GM12878 (cell line): ENCODE results near the gene RIPPLY1. TPM values are rescaled to one million over a fixed set of nuclear protein-coding genes. Genes with fewer than 3 reads are reported as not detected.

Experiments used
- ATAC-seq: fragments of 200-7000 bp; cut with Tn5 transposase; 3 replicates; pipeline ENCODE4 v1.9.1; 2020; ENCODE audit warnings: mild to moderate bottlenecking, moderate library complexity
- BruUV-seq: library from RNA; stranded (reverse); fragments of 400-500 nt; replicated peaks from 2 replicates; lab custom pipeline; 2021; lab: Mats Ljungman, UMichigan
- CTCF ChIA-PET: fragments of 300-600 bp; sonication (Branson Sonifier 250); formaldehyde crosslinking; extraction: SDS; loops from one replicate; lab custom pipeline; 2021; ENCODE audit warnings: inconsistent platforms; lab: Yijun Ruan, JAX
- POLR2A ChIA-PET: fragments of 350-600 bp; formaldehyde crosslinking; extraction: SDS; loops from one replicate; lab custom pipeline; 2021; ENCODE audit warnings: inconsistent platforms; lab: Charles Lee
- RAD21 ChIA-PET: fragments of 300-600 bp; sonication (Branson Sonifier 250); formaldehyde crosslinking; loops from one replicate; lab custom pipeline; 2023; ENCODE audit warnings: antibody characterized with exemption; ENCODE audit not compliant: unreplicated experiment; lab: Charles Lee
- SMC1A ChIA-PET: fragments of 300-600 bp; sonication (Branson Sonifier 250); formaldehyde crosslinking; loops from one replicate; lab custom pipeline; 2023; ENCODE audit not compliant: unreplicated experiment, uncharacterized antibody; lab: Charles Lee
- DNase-seq: peaks from one replicate; pipeline ENCODE4 v3.0.0-alpha.2; 2011; ENCODE audit warnings: low read depth, low spot score
- FAIRE-seq: peaks from 3 replicates; lab custom pipeline; 2011; peaks lifted over from hg19 to GRCh38; lab: Jason Lieb, UNC
- H2AFZ ChIP-seq: 2 replicates; pipeline ENCODE4 v1.6.0; 2011; ENCODE audit warnings: low read depth, low read length, control low read depth; ENCODE audit not compliant: control insufficient read depth
- H3K27ac ChIP-seq: 2 replicates; pipeline ENCODE4 v1.5.1; 2011; ENCODE audit warnings: control low read depth; ENCODE audit not compliant: control insufficient read depth, insufficient read depth
- H3K27me3 ChIP-seq, 2 experiments: replicated peaks in 1 of 2; 2 replicates each; pipeline versions ENCODE4 v1.6.0 to v1.6.1; 2011; ENCODE audit warnings: low read length in 1 of 2; ENCODE audit not compliant: control insufficient read depth in 2 of 2, insufficient read depth in 2 of 2
- H3K36me3 ChIP-seq, 2 experiments: 2 replicates each; pipeline ENCODE4 v1.5.1; 2011; ENCODE audit warnings: low read length in 1 of 2; ENCODE audit not compliant: control insufficient read depth in 2 of 2, insufficient read depth in 2 of 2
- H3K4me1 ChIP-seq: 2 replicates; pipeline ENCODE4 v1.6.1; 2011; ENCODE audit warnings: mild to moderate bottlenecking, low read length, moderate library complexity, mixed read lengths; ENCODE audit not compliant: control insufficient read depth, insufficient read depth
- H3K4me2 ChIP-seq: 2 replicates; pipeline ENCODE4 v1.6.0; 2011; ENCODE audit warnings: control low read depth; ENCODE audit not compliant: control insufficient read depth, insufficient read depth
- H3K4me3 ChIP-seq: fragments of 200-600 bp; sonication (generic); 2 replicates; pipeline ENCODE4 v1.5.1; 2016
- H3K79me2 ChIP-seq: 2 replicates; pipeline ENCODE4 v1.6.0; 2011; ENCODE audit warnings: low read length; ENCODE audit not compliant: control insufficient read depth, insufficient read depth
- H3K9ac ChIP-seq: 2 replicates; pipeline ENCODE4 v1.8.0; 2011; ENCODE audit warnings: low read length, control low read depth, mixed read lengths; ENCODE audit not compliant: control insufficient read depth, insufficient read depth
- H3K9me3 ChIP-seq: replicated peaks from 3 replicates; pipeline ENCODE4 v1.5.1; 2011; ENCODE audit warnings: mild to moderate bottlenecking, low read length; ENCODE audit not compliant: control insufficient read depth, insufficient read depth
- H4K20me1 ChIP-seq: 2 replicates; pipeline ENCODE4 v1.6.0; 2011; ENCODE audit not compliant: control insufficient read depth, insufficient read depth
- BCLAF1 ChIP-seq: fragments of 450-650 bp; IDR thresholded peaks from 2 replicates; pipeline ENCODE4 v1.6.1; 2017; ENCODE audit warnings: antibody characterized with exemption, mild to moderate bottlenecking, moderate library complexity
- CHD1 ChIP-seq: IDR thresholded peaks from 2 replicates; pipeline ENCODE4 v1.6.1; 2012; ENCODE audit warnings: low read depth, low read length, improper control_type of control experiment
- CREB1 ChIP-seq: IDR thresholded peaks from 2 replicates; pipeline ENCODE4 v1.6.1; 2012; ENCODE audit warnings: low read depth, mild to moderate bottlenecking, inconsistent platforms
- CTCF ChIP-seq, 3 experiments: IDR thresholded peaks in 2 of 3; conservative IDR thresholded peaks in 1 of 3; 2 replicates each; pipeline ENCODE4 v1.5.1; 2011; ENCODE audit warnings: low read depth in 3 of 3, low read length in 3 of 3, mild to moderate bottlenecking in 3 of 3, control low read depth in 2 of 3, moderate library complexity in 2 of 3, inconsistent platforms in 1 of 3, mixed read lengths in 1 of 3; ENCODE audit not compliant: control insufficient read depth in 2 of 3, insufficient read depth in 1 of 3; ENCODE audit errors: extremely low read depth in 1 of 3
- MXI1 ChIP-seq: fragments of 150-350 bp; IDR thresholded peaks from 2 replicates; pipeline ENCODE4 v1.6.1; 2011; ENCODE audit warnings: low read depth, mild to moderate bottlenecking, inconsistent platforms, low read length, improper control_type of control experiment
- MYB ChIP-seq: fragments of 150-350 bp; IDR thresholded peaks from 2 replicates; pipeline ENCODE4 v1.6.1; 2014; ENCODE audit warnings: mild to moderate bottlenecking, low read depth, low read length, borderline replicate concordance
- NRF1 ChIP-seq: conservative IDR thresholded peaks from 2 replicates; pipeline ENCODE4 v1.6.1; 2011; ENCODE audit warnings: mild to moderate bottlenecking, low read depth, low read length, improper control_type of control experiment
- POLR2AphosphoS5 ChIP-seq: IDR thresholded peaks from 2 replicates; pipeline ENCODE4 v1.6.1; 2011; ENCODE audit warnings: mild to moderate bottlenecking, low read length, inconsistent platforms
- SMARCA5 ChIP-seq: fragments of 450-650 bp; IDR thresholded peaks from 2 replicates; pipeline ENCODE4 v1.6.1; 2017; ENCODE audit warnings: mild to moderate bottlenecking
- ZNF217 ChIP-seq: fragments of 450-650 bp; IDR thresholded peaks from 2 replicates; pipeline ENCODE4 v1.6.1; 2017; ENCODE audit warnings: antibody characterized with exemption, mild to moderate bottlenecking
- ZZZ3 ChIP-seq: IDR thresholded peaks from 2 replicates; pipeline ENCODE4 v1.6.1; 2011; ENCODE audit warnings: low read depth; ENCODE audit not compliant: control insufficient read depth, insufficient read length
- WGBS: methylation state at CpG from one replicate; pipeline ENCODE4 v1.1.6; 2016; ENCODE audit warnings: low lambda C conversion rate; ENCODE audit not compliant: insufficient replicate concordance, insufficient coverage; ENCODE audit errors: missing lambda C conversion rate; 5-methylcytosine and 5-hydroxymethylcytosine counted together
- in situ Hi-C: fragments of 300-500 bp; cut with MboI; formaldehyde crosslinking; loops from 9 replicates; pipeline ENCODE4 v1.14.3; 2018; ENCODE audit warnings: mixed read lengths
- intact Hi-C: fragments of 100-400 bp; cut with micrococcal nuclease; formaldehyde crosslinking; loops from one replicate; pipeline ENCODE4 v1.14.2; 2022; ENCODE audit not compliant: unreplicated experiment
- polyA plus RNA-seq, 11 experiments: library from polyadenylated mRNA; depleted of rRNA in 4 of 11; unstranded in 6 of 11; stranded (reverse) in 5 of 11; fragments of >200 nt; fragmentation: Nextera tagmentation in 4 of 11; fragmentation: Illumina TruSeq in 1 of 11; extraction: Ambion mirVana in 4 of 11; extraction: Trizol in 1 of 11; gene quantifications; 1 replicate in 1 of 11; 2 replicates in 10 of 11; pipeline versions ENCODE4 v1.2.1 to v1.2.3, GENCODE V29; 2011 to 2016; ENCODE audit warnings: inconsistent platforms in 2 of 11, missing spikeins in 2 of 11, low read depth in 1 of 11
- total RNA-seq, 4 experiments: library from RNA; depleted of rRNA in 3 of 4; stranded (reverse); fragments of >200 nt in 3 of 4; fragmentation: Illumina TruSeq in 1 of 4; extraction: Trizol in 1 of 4; gene quantifications; 2 replicates each; pipeline versions ENCODE4 v1.2.1 to v1.2.3, GENCODE V29; 2013 to 2021
- TF ChIP-seq, protein P1 (sequence below): IDR thresholded peaks from 2 replicates; pipeline ENCODE4 v1.6.1; 2012; ENCODE audit warnings: low read length, inconsistent platforms

Gene RIPPLY1
- total and polyA plus RNA-seq, 10 of the 15 experiments (the other 5 are each of a cell fraction or from before 2014, with no cell fraction given): not detected

DNA sequence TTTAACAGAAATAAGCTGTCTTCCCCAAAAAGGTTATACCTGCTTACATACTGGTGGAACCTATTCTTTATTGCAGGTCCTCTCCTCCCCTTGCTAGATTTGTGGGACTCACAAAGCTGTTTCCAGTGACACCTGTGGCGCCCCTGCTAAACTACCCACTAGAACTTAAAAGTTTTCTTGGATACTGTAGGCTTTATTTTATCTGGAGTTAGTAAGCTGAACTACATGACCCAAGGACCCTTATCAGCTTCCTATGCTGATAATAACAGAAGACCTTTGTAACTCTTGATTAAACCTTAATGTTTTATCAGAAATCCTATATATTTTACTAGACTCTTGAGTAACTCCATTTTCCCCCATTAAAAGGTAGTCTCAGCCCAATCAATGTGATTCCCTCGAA, 49.4 kb upstream of the RIPPLY1 start:
- intact Hi-C loops (no loop called here), in situ Hi-C loops (no loop called here)
- TF ChIP-seq CREB1: no peak
- no peak for TF ChIP-seq MYB
- no peak for TF ChIP-seq NRF1
- TF ChIP-seq MXI1: no peak
- H3K36me3 ChIP-seq: no peaks in the 10 kb centered on the region
- ChIA-PET POLR2A (no interaction called here), CTCF (interaction anchor here (0.8 to 1.1 kb wide), 2 partner anchors 16 to 54 kb away, joined by 3 read pairs; no protein-coding TSS in a partner anchor), RAD21 (no interaction called here), SMC1A (interaction anchor here (1.2 kb wide), 1 partner anchor 49 kb away, joined by 3 read pairs; the partner anchor contains the start of gene RIPPLY1)
- no peak for FAIRE-seq
- BruUV-seq: no TSS peak
- 22% methylated on average over 2 of the region's 2 CpGs for WGBS
- no peak overlapping the region for H2AFZ ChIP-seq
- H3K9ac ChIP-seq: no peak overlapping the region
- H3K4me3 ChIP-seq: no peak overlapping the region
- H3K27me3 ChIP-seq: no peaks in the 10 kb centered on the region; a peak in 1 of 4 replicates
- no peak for DNase-seq
- H3K4me1 ChIP-seq: no peaks in the 10 kb centered on the region
- H4K20me1 ChIP-seq: no peaks in the 10 kb centered on the region
- no peaks in the 10 kb centered on the region for H3K9me3 ChIP-seq
- no peaks in the 10 kb centered on the region for H3K79me2 ChIP-seq
- H3K4me2 ChIP-seq: no peak overlapping the region
- H3K27ac ChIP-seq: no peak overlapping the region
- ATAC-seq: no peak

GRCh38 chrX:106952089-106952488, 48.9 kb upstream of the RIPPLY1 start:
- H3K9ac ChIP-seq: no peak overlapping the region
- no TSS peak for BruUV-seq
- no peak overlapping the region for H3K27ac ChIP-seq
- no peaks in the 10 kb centered on the region; a peak in 1 of 4 replicates for H3K27me3 ChIP-seq
- no peaks in the 10 kb centered on the region for H3K36me3 ChIP-seq
- H2AFZ ChIP-seq: no peak overlapping the region
- no peak overlapping the region for H3K4me3 ChIP-seq
- H3K79me2 ChIP-seq: no peaks in the 10 kb centered on the region
- no peaks in the 10 kb centered on the region for H4K20me1 ChIP-seq
- CTCF ChIA-PET: interaction anchor here (0.8 to 1.1 kb wide), 2 partner anchors 15 to 53 kb away, joined by 3 read pairs; no protein-coding TSS in a partner anchor
- H3K9me3 ChIP-seq: no peaks in the 10 kb centered on the region
- ATAC-seq: no peak
- intact Hi-C loops: no loop called here
- no peak for DNase-seq
- no peak overlapping the region for H3K4me2 ChIP-seq
- WGBS: 42% methylated on average over 3 of the region's 3 CpGs
- RAD21 ChIA-PET: interaction anchor here (0.7 kb wide), 1 partner anchor 349 kb away, joined by 3 read pairs; no protein-coding TSS in a partner anchor
- SMC1A ChIA-PET: interaction anchor here (1.2 kb wide), 1 partner anchor 49 kb away, joined by 3 read pairs; the partner anchor contains the start of gene RIPPLY1
- in situ Hi-C loops: no loop called here
- POLR2A ChIA-PET: no interaction called here
- no peaks in the 10 kb centered on the region for H3K4me1 ChIP-seq
- no peak for FAIRE-seq
- TF ChIP-seq, protein P1, sequence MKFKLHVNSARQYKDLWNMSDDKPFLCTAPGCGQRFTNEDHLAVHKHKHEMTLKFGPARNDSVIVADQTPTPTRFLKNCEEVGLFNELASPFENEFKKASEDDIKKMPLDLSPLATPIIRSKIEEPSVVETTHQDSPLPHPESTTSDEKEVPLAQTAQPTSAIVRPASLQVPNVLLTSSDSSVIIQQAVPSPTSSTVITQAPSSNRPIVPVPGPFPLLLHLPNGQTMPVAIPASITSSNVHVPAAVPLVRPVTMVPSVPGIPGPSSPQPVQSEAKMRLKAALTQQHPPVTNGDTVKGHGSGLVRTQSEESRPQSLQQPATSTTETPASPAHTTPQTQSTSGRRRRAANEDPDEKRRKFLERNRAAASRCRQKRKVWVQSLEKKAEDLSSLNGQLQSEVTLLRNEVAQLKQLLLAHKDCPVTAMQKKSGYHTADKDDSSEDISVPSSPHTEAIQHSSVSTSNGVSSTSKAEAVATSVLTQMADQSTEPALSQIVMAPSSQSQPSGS: no peak
- no peak for TF ChIP-seq POLR2AphosphoS5
- no peak for TF ChIP-seq CTCF (IDR thresholded peaks at IDR 0.05 in 2 of 3, conservative IDR thresholded peaks at IDR 0.05 in 1 of 3; ENCODE audit: control insufficient read depth in 2 of 3, extremely low read depth in 1 of 3, insufficient read depth in 1 of 3, low read depth in 3 of 3, low read length in 3 of 3)
- TF ChIP-seq SMARCA5: no peak
- no peak for TF ChIP-seq ZZZ3
- no peak for TF ChIP-seq ZNF217
- no peak for TF ChIP-seq CHD1
- TF ChIP-seq BCLAF1: no peak
